NCI-H2171 treated with DMSO at 0.1 percent for 48 hours (cell line): ENCODE data around the gene PCDHA1.
A peak's percentile ranks its signal among the peaks of the same experiment; 100 is the strongest.

Experiments used
- DNase-seq: peaks from one replicate; lab custom pipeline; 2025; lab: John Stamatoyannopoulos, UW

Gene PCDHA1

GRCh38 chr5:140988608-140989007 lies 202.7 kb downstream of the PCDHA1 start:
- DNase-seq, result no peak

- DNase-seq, result no peak
Measured at GRCh38 chr5:140989254-140990020, 203.5 kb downstream of the PCDHA1 start.

- no peak for DNase-seq
Measured at GRCh38 chr5:140992828-140993227, 206.9 kb downstream of the PCDHA1 start.

- peak; percentile 43 for DNase-seq
Measured at GRCh38 chr5:140996060-140996459, 210.1 kb downstream of the PCDHA1 start.

- DNase-seq, result no peak
Measured at GRCh38 chr5:140998921-140999410, 213.0 kb downstream of the PCDHA1 start.

- no peak for DNase-seq
Measured at GRCh38 chr5:141001446-141001843, 215.5 kb downstream of the PCDHA1 start.

- DNase-seq, result no peak
Measured at GRCh38 chr5:141001844-141002604, 216.1 kb downstream of the PCDHA1 start.

- no peak for DNase-seq
Measured at GRCh38 chr5:141002605-141002965, 216.6 kb downstream of the PCDHA1 start.

GRCh38 chr5:141003031-141003430 lies 217.1 kb downstream of the PCDHA1 start:
- no peak for DNase-seq

- DNase-seq, result no peak
Measured at GRCh38 chr5:141003791-141004611, 218.1 kb downstream of the PCDHA1 start.

GRCh38 chr5:141007791-141008190 lies 221.9 kb downstream of the PCDHA1 start:
- no peak for DNase-seq

- no peak for DNase-seq
Measured at GRCh38 chr5:141010047-141010793, 224.3 kb downstream of the PCDHA1 start.

- DNase-seq, result no peak
Measured at GRCh38 chr5:141017943-141018342, 232.0 kb downstream of the PCDHA1 start.

- DNase-seq, result no peak
Measured at GRCh38 chr5:141022384-141022783, 236.4 kb downstream of the PCDHA1 start.

GRCh38 chr5:141031006-141031405 lies 245.1 kb downstream of the PCDHA1 start:
- DNase-seq, result no peak

GRCh38 chr5:141032626-141033025 lies 246.7 kb downstream of the PCDHA1 start:
- DNase-seq, result no peak

GRCh38 chr5:141039061-141039460 lies 253.1 kb downstream of the PCDHA1 start:
- DNase-seq, result no peak

- peak; percentile 64 for DNase-seq
Measured at GRCh38 chr5:141039517-141039916, 253.6 kb downstream of the PCDHA1 start.

GRCh38 chr5:141040093-141040770 lies 254.3 kb downstream of the PCDHA1 start:
- DNase-seq, result peak; percentile 93

GRCh38 chr5:141040771-141041426 lies 255.0 kb downstream of the PCDHA1 start:
- DNase-seq, result peak; percentile 95

- no peak for DNase-seq
Measured at GRCh38 chr5:141041427-141041785, 255.5 kb downstream of the PCDHA1 start.
